Keratinocyte (primary cell): ENCODE results near the gene NPIPB8.

Source experiments
- CTCF ChIP-seq, 3 experiments: IDR thresholded peaks in 1 of 3; conservative IDR thresholded peaks in 1 of 3; optimal IDR thresholded peaks in 1 of 3; 2 replicates in 2 of 3; 3 replicates in 1 of 3; pipeline versions ENCODE3 to v1.5.1; 2011; ENCODE audit warnings: low read length in 3 of 3, mild to moderate bottlenecking in 3 of 3, moderate library complexity in 2 of 3, control low read depth in 1 of 3, inconsistent platforms in 1 of 3; ENCODE audit not compliant: insufficient read depth in 2 of 3; ENCODE audit errors: extremely low read depth in 1 of 3
- EZH2 ChIP-seq: IDR thresholded peaks from one replicate; pipeline ENCODE4 v1.6.1; 2012; ENCODE audit warnings: inconsistent platforms, mild to moderate bottlenecking, low read length, moderate library complexity

- TF ChIP-seq EZH2, result no peak
- TF ChIP-seq CTCF (optimal IDR thresholded peaks at IDR 0.05 in 1 of 3, IDR thresholded peaks at IDR 0.05 in 1 of 3, conservative IDR thresholded peaks at IDR 0.05 in 1 of 3; ENCODE audit: extremely low read depth in 1 of 3, insufficient read depth in 2 of 3, low read length in 3 of 3), result no peak
Observed at GRCh38 chr16:28596115-28596630, 41.7 kb upstream of the NPIPB8 start.
